22Rv1 (cell line): ENCODE data around the gene OSTC.
"Not testable (repeated sequence)": the region's sequence is repeated elsewhere in the genome, so short reads cannot be mapped to it uniquely, and the experiment has no call there.

Experiments
- H3K27ac ChIP-seq: fragments of 450-650 bp; 2 replicates; pipeline ENCODE4 v1.5.1; 2017
- CTCF ChIP-seq: fragments of 450-650 bp; IDR thresholded peaks from 2 replicates; pipeline ENCODE4 v1.5.1; 2017; ENCODE audit warnings: mild to moderate bottlenecking
- ZFX ChIP-seq: fragments of 450-650 bp; IDR thresholded peaks from 2 replicates; pipeline ENCODE4 v1.6.1; 2017; ENCODE audit warnings: antibody characterized with exemption, borderline replicate concordance

OSTC gene

GRCh38 chr4:108702960-108703359, 52.6 kb downstream of the OSTC start:
- no peak overlapping the region for H3K27ac ChIP-seq
- TF ChIP-seq ZFX (no peak), CTCF (no peak)

- H3K27ac ChIP-seq, result no peak overlapping the region
- no peak for TF ChIP-seq CTCF
- TF ChIP-seq ZFX, result no peak
Observed at GRCh38 chr4:108703370-108703769, 53.0 kb downstream of the OSTC start.

- H3K27ac ChIP-seq, result no peak overlapping the region
- TF ChIP-seq ZFX, result no peak
- no peak for TF ChIP-seq CTCF
Observed at GRCh38 chr4:108703966-108704365, 53.6 kb downstream of the OSTC start.

GRCh38 chr4:108706289-108706688, 55.9 kb downstream of the OSTC start:
- TF ChIP-seq CTCF (no peak), ZFX (no peak)
- H3K27ac ChIP-seq, result no peak overlapping the region

- H3K27ac ChIP-seq, result no peak overlapping the region
- no peak for TF ChIP-seq ZFX
- no peak for TF ChIP-seq CTCF
Observed at GRCh38 chr4:108709234-108709633, 58.8 kb downstream of the OSTC start.

- no peak for TF ChIP-seq ZFX
- no peak for TF ChIP-seq CTCF
- no peak overlapping the region for H3K27ac ChIP-seq
Observed at GRCh38 chr4:108709722-108710121, 59.3 kb downstream of the OSTC start.

- H3K27ac ChIP-seq, result not testable (repeated sequence)
Observed at GRCh38 chr4:108710578-108710977, 60.2 kb downstream of the OSTC start.

- TF ChIP-seq CTCF (no peak), ZFX (no peak)
- no peak overlapping the region for H3K27ac ChIP-seq
Observed at GRCh38 chr4:108714880-108715279, 64.5 kb downstream of the OSTC start.
